VCaP (cell line): ENCODE results near the gene LRRC26.

Experiments used
- H3K27ac ChIP-seq: fragments of 450-650 bp; 2 replicates; pipeline ENCODE4 v1.5.1; 2017
- TF ChIP-seq, protein P1 (sequence below): fragments of 450-650 bp; conservative IDR thresholded peaks from 2 replicates; pipeline ENCODE4 v1.5.1; 2017; ENCODE audit warnings: mild to moderate bottlenecking, moderate library complexity

The LRRC26 gene

DNA sequence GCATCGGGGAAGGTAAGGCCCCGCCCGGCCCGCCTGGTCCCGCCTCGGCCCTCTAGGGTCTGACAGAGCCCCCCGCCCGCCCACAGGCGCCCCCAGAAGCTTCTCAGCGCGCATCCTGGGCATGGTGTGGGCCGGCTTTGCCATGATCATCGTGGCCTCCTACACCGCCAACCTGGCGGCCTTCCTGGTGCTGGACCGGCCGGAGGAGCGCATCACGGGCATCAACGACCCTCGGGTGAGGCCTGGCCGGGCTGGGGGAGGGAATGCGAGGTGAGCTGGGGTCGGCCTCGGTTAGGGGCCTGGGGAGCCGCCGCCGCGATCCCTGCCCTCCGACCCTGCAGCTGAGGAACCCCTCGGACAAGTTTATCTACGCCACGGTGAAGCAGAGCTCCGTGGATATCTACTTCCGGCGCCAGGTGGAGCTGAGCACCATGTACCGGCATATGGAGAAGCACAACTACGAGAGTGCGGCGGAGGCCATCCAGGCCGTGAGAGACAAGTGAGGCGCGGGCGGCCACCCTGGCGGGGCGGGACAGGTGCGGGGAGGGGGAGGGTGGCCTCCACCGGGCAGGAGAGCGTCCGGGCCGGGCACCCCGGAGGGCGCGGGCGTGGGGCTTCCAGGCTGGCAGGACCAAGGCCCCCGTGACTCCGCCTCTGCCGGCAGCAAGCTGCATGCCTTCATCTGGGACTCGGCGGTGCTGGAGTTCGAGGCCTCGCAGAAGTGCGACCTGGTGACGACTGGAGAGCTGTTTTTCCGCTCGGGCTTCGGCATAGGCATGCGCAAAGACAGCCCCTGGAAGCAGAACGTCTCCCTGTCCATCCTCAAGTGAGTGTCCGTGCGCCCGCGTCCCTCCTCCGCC is 7.1 kb downstream of the LRRC26 start:
- no peak overlapping the region for H3K27ac ChIP-seq
- TF ChIP-seq, protein P1, sequence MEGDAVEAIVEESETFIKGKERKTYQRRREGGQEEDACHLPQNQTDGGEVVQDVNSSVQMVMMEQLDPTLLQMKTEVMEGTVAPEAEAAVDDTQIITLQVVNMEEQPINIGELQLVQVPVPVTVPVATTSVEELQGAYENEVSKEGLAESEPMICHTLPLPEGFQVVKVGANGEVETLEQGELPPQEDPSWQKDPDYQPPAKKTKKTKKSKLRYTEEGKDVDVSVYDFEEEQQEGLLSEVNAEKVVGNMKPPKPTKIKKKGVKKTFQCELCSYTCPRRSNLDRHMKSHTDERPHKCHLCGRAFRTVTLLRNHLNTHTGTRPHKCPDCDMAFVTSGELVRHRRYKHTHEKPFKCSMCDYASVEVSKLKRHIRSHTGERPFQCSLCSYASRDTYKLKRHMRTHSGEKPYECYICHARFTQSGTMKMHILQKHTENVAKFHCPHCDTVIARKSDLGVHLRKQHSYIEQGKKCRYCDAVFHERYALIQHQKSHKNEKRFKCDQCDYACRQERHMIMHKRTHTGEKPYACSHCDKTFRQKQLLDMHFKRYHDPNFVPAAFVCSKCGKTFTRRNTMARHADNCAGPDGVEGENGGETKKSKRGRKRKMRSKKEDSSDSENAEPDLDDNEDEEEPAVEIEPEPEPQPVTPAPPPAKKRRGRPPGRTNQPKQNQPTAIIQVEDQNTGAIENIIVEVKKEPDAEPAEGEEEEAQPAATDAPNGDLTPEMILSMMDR: no peak

DNA sequence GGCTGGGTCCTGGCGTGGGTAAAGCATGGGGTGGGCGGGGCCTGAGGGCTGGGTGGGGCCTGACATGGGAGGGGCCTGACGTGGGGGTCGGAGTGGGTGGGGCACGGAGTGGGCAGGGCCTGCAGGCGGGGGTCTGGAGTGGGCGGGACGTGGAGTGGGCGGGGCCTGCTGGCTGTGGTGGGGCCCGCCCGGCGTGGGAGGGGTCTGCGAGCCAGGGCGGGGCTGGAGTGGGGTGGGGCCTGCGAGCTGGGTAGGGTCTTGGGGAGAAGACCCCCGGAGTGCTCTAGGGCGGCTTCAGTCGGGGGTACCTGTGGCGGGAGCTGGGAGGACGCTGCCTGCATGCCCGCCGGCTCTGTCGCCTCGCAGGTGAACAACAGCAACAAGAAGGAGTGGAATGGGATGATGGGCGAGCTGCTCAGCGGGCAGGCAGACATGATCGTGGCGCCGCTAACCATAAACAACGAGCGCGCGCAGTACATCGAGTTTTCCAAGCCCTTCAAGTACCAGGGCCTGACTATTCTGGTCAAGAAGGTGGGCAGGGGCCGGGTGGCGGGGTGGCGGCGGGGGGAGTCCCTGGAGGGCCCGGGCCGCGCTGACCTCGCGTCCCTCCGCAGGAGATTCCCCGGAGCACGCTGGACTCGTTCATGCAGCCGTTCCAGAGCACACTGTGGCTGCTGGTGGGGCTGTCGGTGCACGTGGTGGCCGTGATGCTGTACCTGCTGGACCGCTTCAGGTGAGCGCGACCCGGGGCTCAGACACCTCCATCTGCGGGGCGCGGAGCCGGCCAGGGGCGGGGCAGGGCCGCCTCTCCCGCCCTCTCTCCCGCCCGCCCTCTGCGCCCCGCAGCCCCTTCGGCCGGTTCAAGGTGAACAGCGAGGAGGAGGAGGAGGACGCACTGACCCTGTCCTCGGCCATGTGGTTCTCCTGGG is 8.0 kb downstream of the LRRC26 start:
- TF ChIP-seq, protein P1: no peak
- H3K27ac ChIP-seq: no peak overlapping the region

DNA sequence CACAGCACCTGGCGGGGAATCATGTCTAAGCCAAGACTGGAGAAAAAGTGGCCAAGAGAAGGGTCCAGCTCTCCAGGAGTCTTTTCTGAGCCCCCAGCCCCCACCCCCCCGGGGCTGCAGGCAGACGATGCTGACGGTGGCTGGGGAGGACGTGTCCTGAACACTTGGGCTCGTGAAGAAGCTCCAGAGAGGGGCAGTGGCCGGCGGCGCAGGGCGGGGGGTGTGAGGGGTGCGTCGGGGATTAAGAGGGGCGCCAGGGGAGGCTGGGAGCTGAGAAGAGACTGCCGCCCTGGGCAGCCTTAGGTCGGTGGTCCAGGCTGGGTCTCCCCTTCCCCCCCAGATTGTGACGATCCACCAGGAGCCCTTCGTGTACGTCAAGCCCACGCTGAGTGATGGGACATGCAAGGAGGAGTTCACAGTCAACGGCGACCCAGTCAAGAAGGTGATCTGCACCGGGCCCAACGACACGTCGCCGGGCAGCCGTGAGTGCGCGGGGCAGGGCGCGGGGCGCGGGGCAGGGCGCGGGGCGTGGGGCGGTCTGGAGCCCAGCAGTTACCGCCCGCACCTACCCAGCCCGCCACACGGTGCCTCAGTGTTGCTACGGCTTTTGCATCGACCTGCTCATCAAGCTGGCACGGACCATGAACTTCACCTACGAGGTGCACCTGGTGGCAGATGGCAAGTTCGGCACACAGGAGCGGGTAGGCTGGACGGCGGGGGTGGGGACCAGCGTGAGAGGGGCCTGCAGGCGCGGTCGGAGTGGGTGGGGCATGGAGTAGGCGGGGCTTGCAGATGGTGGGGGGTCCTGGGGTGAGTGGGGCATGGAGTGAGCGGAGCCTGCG is 8.9 kb downstream of the LRRC26 start:
- TF ChIP-seq, protein P1: no peak
- no peak overlapping the region for H3K27ac ChIP-seq

DNA sequence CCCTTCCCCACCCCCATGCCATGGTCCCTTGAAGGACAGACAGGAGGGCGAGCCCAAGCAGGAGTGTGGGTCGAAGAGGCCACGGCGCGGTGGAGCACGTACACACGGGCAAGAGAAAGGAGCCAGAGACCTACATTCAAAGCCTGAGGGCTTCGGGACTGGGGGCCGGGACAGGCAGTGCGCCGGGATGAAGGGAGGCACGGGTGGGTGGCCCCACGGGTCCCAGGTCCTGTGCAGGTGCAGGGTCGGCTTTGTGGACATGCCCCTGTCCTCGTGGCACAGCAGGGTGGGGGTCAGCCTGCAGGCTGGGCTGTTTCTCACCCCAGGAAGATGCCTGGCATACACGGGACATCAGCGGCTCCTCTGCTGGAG is 9.8 kb downstream of the LRRC26 start:
- no peak overlapping the region for H3K27ac ChIP-seq
- TF ChIP-seq, protein P1: no peak

DNA sequence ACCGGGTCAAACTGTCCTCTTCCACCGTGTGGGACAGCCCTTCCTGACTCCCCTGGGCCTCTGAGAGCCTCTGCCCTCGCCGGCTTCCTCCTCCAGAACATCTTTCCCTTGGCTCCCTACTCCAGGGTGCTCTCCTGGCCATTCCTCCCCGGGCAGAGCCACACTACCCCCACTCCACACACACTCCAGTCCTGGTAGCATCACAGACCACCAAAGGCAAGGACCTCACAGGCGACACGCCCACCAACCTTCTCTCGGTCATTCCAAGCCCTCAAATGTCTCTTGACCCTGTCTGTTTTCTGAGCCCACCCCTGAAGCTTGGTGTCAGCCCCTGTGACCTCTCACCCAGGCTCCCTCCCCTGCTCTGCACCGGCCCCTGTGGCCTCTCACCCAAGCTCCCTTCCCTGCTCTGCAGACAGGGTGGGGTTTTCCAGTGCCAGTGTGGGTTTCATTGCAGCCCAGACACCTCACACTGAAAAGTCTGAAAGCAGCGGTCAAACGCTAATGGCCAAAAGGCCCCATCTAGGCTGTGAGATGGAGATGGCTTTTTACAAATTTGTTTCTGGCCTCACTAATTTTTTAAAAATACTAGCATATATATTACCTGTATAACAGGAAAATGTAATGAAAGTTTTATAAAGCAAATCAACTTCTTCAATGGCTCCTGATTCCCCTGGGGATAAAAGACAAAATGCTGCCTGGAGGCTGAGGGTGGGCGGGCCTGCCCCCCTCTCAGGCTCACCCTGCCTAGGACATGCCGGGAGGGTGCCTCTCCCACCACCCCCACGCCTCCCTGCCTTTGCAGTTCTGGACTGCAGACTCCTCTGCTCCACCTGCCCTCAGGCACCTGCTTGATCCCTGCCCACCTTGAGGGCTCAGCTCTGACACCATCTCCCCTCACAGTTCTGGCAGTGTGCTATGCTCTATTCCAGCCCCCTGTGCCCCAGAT is 10.5 kb downstream of the LRRC26 start:
- H3K27ac ChIP-seq: no peak overlapping the region
- TF ChIP-seq, protein P1: no peak

DNA sequence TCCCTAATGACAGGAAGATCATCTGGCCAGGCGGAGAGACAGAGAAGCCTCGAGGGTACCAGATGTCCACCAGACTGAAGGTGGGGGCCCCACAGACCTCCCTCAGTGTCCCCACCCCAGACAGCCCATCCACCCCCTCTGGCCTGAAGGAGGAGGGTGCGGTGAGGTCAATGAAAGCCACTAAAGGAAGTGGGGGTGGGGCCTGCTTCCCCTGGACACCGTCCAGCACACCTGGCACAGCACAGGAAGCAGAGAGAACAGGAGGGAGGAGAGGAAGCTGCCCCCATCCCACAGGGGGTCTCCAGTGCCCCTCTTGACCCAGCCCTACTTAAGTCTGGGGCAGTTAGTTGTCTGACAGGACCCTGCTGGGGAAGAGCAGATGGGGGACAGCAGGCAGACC is 11.2 kb downstream of the LRRC26 start:
- H3K27ac ChIP-seq: no peak overlapping the region
- TF ChIP-seq, protein P1: no peak
